ENCODE measurements around the gene DNAJC1.
"Not testable (repeated sequence)": the region's sequence is repeated elsewhere in the genome, so short reads cannot be mapped to it uniquely, and the experiment has no call there.

The DNAJC1 gene

DNA sequence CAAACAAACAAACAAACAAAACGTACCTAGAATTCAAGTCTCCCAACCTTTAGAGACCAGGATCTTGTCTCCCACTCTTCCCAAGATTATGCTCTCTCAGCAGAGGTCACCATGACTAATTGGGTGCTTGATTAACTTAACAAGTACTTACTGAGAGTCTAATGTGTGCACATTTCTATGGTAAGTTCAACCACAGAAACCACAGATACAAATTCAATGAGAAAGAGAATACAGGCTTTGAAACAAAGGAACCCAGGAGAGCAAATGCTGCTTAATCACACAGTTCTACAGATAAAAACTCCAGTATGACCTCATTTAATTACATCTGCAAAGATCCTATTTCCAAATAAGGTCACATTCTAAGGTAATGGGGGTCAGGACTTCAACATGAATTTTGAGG is 142.8 kb downstream of the DNAJC1 start:
- DNase-seq (ENCODE audit: low read depth, low spot score): no peak
- Histone ChIP-seq H3K9ac (ENCODE audit: insufficient read length) (no peak overlapping the region), H3K27ac (no peak overlapping the region), H3K4me3 (no peak overlapping the region), H3K36me3 (ENCODE audit: insufficient read depth, low read length) (no peaks in the 10 kb centered on the region), H3K9me3 (ENCODE audit: low read depth, low read length) (no peaks in the 10 kb centered on the region)
- no peak for TF ChIP-seq EZH2 (IDR thresholded peaks at IDR 0.05)
- no peak for TF ChIP-seq FOXP2 (optimal IDR thresholded peaks at IDR 0.05; ENCODE audit: control extremely low read depth, extremely low read length, insufficient read depth)
- TF ChIP-seq POLR2AphosphoS5 (IDR thresholded peaks at IDR 0.05; ENCODE audit: borderline replicate concordance, low read depth, low read length): no peak

GRCh38 chr10:21858455-21858854 is 145.1 kb downstream of the DNAJC1 start:
- no peak overlapping the region for H3K27ac ChIP-seq
- no peak for TF ChIP-seq FOXP2 (optimal IDR thresholded peaks at IDR 0.05; ENCODE audit: control extremely low read depth, extremely low read length, insufficient read depth)
- no peak for TF ChIP-seq EZH2 (IDR thresholded peaks at IDR 0.05)
- no peak for TF ChIP-seq POLR2AphosphoS5 (IDR thresholded peaks at IDR 0.05; ENCODE audit: borderline replicate concordance, low read depth, low read length)
- H3K4me3 ChIP-seq: no peak overlapping the region

DNA sequence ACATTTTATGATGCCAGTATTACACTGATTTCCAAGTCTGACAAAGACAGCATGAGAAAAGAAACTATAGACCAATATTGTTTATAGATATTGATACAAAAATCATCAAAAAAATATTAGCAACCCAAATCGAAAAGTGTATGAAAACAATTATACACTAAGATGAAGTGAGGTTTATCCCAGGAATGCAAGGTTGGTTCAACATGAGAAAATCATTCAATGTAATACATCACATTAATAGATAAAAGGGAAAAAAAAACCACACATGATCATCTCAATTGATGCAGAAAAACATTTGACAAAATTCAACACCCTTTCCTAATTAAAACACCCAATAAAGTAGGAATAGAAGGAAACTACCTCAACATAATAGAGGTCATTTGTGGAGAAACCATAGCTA is 153.9 kb downstream of the DNAJC1 start:
- DNase-seq (ENCODE audit: low read depth, low spot score): no peak
- no peak overlapping the region for H3K9ac ChIP-seq (ENCODE audit: insufficient read length)
- no peaks in the 10 kb centered on the region for H3K36me3 ChIP-seq (ENCODE audit: insufficient read depth, low read length)
- no peak for TF ChIP-seq POLR2AphosphoS5 (IDR thresholded peaks at IDR 0.05; ENCODE audit: borderline replicate concordance, low read depth, low read length)
- TF ChIP-seq EZH2 (IDR thresholded peaks at IDR 0.05): no peak
- TF ChIP-seq FOXP2 (optimal IDR thresholded peaks at IDR 0.05; ENCODE audit: control extremely low read depth, extremely low read length, insufficient read depth): no peak
- H3K9me3 ChIP-seq (ENCODE audit: low read depth, low read length): no peaks in the 10 kb centered on the region
- H3K4me3 ChIP-seq: no peak overlapping the region
- H3K27ac ChIP-seq: no peak overlapping the region

More at GRCh38 chr10:21858455-21858854, 145.1 kb downstream of the DNAJC1 start:
- DNase-seq (ENCODE audit: low read depth, low spot score): no peak
- no peaks in the 10 kb centered on the region for H3K36me3 ChIP-seq (ENCODE audit: insufficient read depth, low read length)
- no peak overlapping the region for H3K9ac ChIP-seq (ENCODE audit: insufficient read length)
- H3K9me3 ChIP-seq (ENCODE audit: low read depth, low read length): no peaks in the 10 kb centered on the region

DNA sequence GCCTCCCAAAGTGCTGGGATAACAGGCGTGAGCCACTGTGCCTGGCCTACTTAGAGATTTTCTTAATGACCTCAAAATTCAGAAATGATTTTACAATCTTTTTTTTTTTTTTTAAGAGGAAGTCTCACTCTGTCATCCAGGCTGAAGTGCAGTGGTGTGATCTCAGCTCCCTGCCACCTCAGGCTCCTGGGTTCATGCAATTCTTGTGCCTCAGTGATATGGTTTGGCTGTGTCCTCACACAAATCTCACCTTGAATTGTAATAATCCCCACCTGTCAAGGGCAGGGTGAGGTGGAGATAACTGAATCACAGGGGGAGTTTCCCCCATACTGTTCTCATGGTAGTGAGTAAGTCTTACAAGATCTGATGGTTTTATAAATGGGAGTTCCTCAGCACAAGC is 159.9 kb downstream of the DNAJC1 start:
- Histone ChIP-seq H3K9me3 (ENCODE audit: low read depth, low read length) (no peaks in the 10 kb centered on the region), H3K36me3 (ENCODE audit: insufficient read depth, low read length) (no peaks in the 10 kb centered on the region), H3K4me3 (no peak overlapping the region), H3K9ac (ENCODE audit: insufficient read length) (no peak overlapping the region), H3K27ac (no peak overlapping the region)
- no peak for DNase-seq (ENCODE audit: low read depth, low spot score)
- TF ChIP-seq POLR2AphosphoS5 (IDR thresholded peaks at IDR 0.05; ENCODE audit: borderline replicate concordance, low read depth, low read length) (no peak), FOXP2 (optimal IDR thresholded peaks at IDR 0.05; ENCODE audit: control extremely low read depth, extremely low read length, insufficient read depth) (no peak), EZH2 (IDR thresholded peaks at IDR 0.05) (no peak)

GRCh38 chr10:21841273-21841672 is 162.3 kb downstream of the DNAJC1 start:
- not testable (repeated sequence) for H3K36me3 ChIP-seq (ENCODE audit: insufficient read depth, low read length); H3K9me3 ChIP-seq (ENCODE audit: low read depth, low read length); H3K4me3 ChIP-seq; DNase-seq (ENCODE audit: low read depth, low spot score); H3K9ac ChIP-seq (ENCODE audit: insufficient read length); H3K27ac ChIP-seq

GRCh38 chr10:21837487-21837886 is 166.0 kb downstream of the DNAJC1 start:
- H3K27ac ChIP-seq; H3K9me3 ChIP-seq (ENCODE audit: low read depth, low read length); H3K4me3 ChIP-seq; H3K36me3 ChIP-seq (ENCODE audit: insufficient read depth, low read length); DNase-seq (ENCODE audit: low read depth, low spot score); H3K9ac ChIP-seq (ENCODE audit: insufficient read length): not testable (repeated sequence)

- not testable (repeated sequence) for H3K9ac ChIP-seq (ENCODE audit: insufficient read length); H3K9me3 ChIP-seq (ENCODE audit: low read depth, low read length); H3K27ac ChIP-seq; H3K36me3 ChIP-seq (ENCODE audit: insufficient read depth, low read length); DNase-seq (ENCODE audit: low read depth, low spot score); H3K4me3 ChIP-seq
Measured at GRCh38 chr10:21834574-21834973, 169.0 kb downstream of the DNAJC1 start.

- Histone ChIP-seq H3K27ac (no peak overlapping the region), H3K9me3 (ENCODE audit: low read depth, low read length) (no peaks in the 10 kb centered on the region), H3K36me3 (ENCODE audit: insufficient read depth, low read length) (no peaks in the 10 kb centered on the region), H3K4me3 (no peak overlapping the region), H3K9ac (ENCODE audit: insufficient read length) (no peak overlapping the region)
- no peak for TF ChIP-seq POLR2AphosphoS5 (IDR thresholded peaks at IDR 0.05; ENCODE audit: borderline replicate concordance, low read depth, low read length)
- TF ChIP-seq FOXP2 (optimal IDR thresholded peaks at IDR 0.05; ENCODE audit: control extremely low read depth, extremely low read length, insufficient read depth): no peak
- TF ChIP-seq EZH2 (IDR thresholded peaks at IDR 0.05): no peak
- DNase-seq (ENCODE audit: low read depth, low spot score): no peak
Measured at GRCh38 chr10:21832821-21833130, 170.8 kb downstream of the DNAJC1 start.

GRCh38 chr10:21831986-21832820 is 171.3 kb downstream of the DNAJC1 start:
- Histone ChIP-seq H3K36me3 (ENCODE audit: insufficient read depth, low read length) (no peaks in the 10 kb centered on the region), H3K9ac (ENCODE audit: insufficient read length) (no peak overlapping the region), H3K9me3 (ENCODE audit: low read depth, low read length) (no peaks in the 10 kb centered on the region), H3K27ac (no peak overlapping the region), H3K4me3 (no peak overlapping the region)
- TF ChIP-seq POLR2AphosphoS5 (IDR thresholded peaks at IDR 0.05; ENCODE audit: borderline replicate concordance, low read depth, low read length) (no peak), FOXP2 (optimal IDR thresholded peaks at IDR 0.05; ENCODE audit: control extremely low read depth, extremely low read length, insufficient read depth) (no peak), EZH2 (IDR thresholded peaks at IDR 0.05) (no peak)
- DNase-seq (ENCODE audit: low read depth, low spot score): no peak
